ENCODE results near the gene DHFR. TPM values are rescaled to one million over a fixed set of nuclear protein-coding genes. Genes with fewer than 3 reads are reported as not detected.

Gene DHFR
- total RNA-seq, 4 donors from 2014 or later, result 4.7 to 11.6 (median 8.5) TPM

- H3K4me3 ChIP-seq, result no peak overlapping the region
- no peak overlapping the region for H3K27ac ChIP-seq (replicated peaks in 1 of 4)
- no peak for DNase-seq (ENCODE audit: extremely low spot score)
- H3K36me3 ChIP-seq, result no peaks in the 10 kb centered on the region
- TF ChIP-seq POLR2A (IDR thresholded peaks at IDR 0.05; ENCODE audit: low read depth), result no peak
- no peak for TF ChIP-seq EP300 (IDR thresholded peaks at IDR 0.05)
- no peak for TF ChIP-seq POLR2AphosphoS5 (IDR thresholded peaks at IDR 0.05)
- TF ChIP-seq, protein P1, sequence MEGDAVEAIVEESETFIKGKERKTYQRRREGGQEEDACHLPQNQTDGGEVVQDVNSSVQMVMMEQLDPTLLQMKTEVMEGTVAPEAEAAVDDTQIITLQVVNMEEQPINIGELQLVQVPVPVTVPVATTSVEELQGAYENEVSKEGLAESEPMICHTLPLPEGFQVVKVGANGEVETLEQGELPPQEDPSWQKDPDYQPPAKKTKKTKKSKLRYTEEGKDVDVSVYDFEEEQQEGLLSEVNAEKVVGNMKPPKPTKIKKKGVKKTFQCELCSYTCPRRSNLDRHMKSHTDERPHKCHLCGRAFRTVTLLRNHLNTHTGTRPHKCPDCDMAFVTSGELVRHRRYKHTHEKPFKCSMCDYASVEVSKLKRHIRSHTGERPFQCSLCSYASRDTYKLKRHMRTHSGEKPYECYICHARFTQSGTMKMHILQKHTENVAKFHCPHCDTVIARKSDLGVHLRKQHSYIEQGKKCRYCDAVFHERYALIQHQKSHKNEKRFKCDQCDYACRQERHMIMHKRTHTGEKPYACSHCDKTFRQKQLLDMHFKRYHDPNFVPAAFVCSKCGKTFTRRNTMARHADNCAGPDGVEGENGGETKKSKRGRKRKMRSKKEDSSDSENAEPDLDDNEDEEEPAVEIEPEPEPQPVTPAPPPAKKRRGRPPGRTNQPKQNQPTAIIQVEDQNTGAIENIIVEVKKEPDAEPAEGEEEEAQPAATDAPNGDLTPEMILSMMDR (IDR thresholded peaks at IDR 0.05), result no peak
- H3K4me1 ChIP-seq, result no peaks in the 10 kb centered on the region
- no peaks in the 10 kb centered on the region for H3K27me3 ChIP-seq
- H3K9me3 ChIP-seq, result no peaks in the 10 kb centered on the region
- intact Hi-C loops (cut with DNase I), result no loop called here
- 96% methylated on average over 2 of the region's 2 CpGs for WGBS
These were observed 32.0 kb downstream of the DHFR start for GRCh38 chr5:80622756-80623155.

- Histone ChIP-seq H3K27me3 (no peaks in the 10 kb centered on the region), H3K4me1 (no peaks in the 10 kb centered on the region), H3K4me3 (no peak overlapping the region), H3K9me3 (no peaks in the 10 kb centered on the region), H3K27ac (replicated peaks in 1 of 4) (no peak overlapping the region), H3K36me3 (no peaks in the 10 kb centered on the region)
- no peak for DNase-seq (ENCODE audit: extremely low spot score)
- no peak for TF ChIP-seq EP300 (IDR thresholded peaks at IDR 0.05)
- TF ChIP-seq POLR2AphosphoS5 (IDR thresholded peaks at IDR 0.05), result no peak
- TF ChIP-seq, protein P1 (IDR thresholded peaks at IDR 0.05), result no peak
- no peak for TF ChIP-seq POLR2A (IDR thresholded peaks at IDR 0.05; ENCODE audit: low read depth)
- intact Hi-C loops (cut with DNase I), result no loop called here
- 77% methylated on average over 4 of the region's 4 CpGs for WGBS
These were observed 34.6 kb downstream of the DHFR start for GRCh38 chr5:80620211-80620610.

GRCh38 chr5:80619086-80619485, 35.7 kb downstream of the DHFR start:
- H3K27ac ChIP-seq (replicated peaks in 1 of 4), result no peak overlapping the region
- no peak overlapping the region for H3K4me3 ChIP-seq
- 85% methylated on average over 1 of the region's 1 CpG for WGBS
- intact Hi-C loops (cut with DNase I), result no loop called here
- H3K4me1 ChIP-seq, result no peaks in the 10 kb centered on the region
- no peaks in the 10 kb centered on the region for H3K27me3 ChIP-seq
- H3K36me3 ChIP-seq, result no peaks in the 10 kb centered on the region
- no peaks in the 10 kb centered on the region for H3K9me3 ChIP-seq
- no peak for DNase-seq (ENCODE audit: extremely low spot score)
- TF ChIP-seq EP300 (IDR thresholded peaks at IDR 0.05) (no peak), POLR2AphosphoS5 (IDR thresholded peaks at IDR 0.05) (no peak), POLR2A (IDR thresholded peaks at IDR 0.05; ENCODE audit: low read depth) (no peak)
- TF ChIP-seq, protein P1 (IDR thresholded peaks at IDR 0.05), result no peak

GRCh38 chr5:80618438-80618837, 36.3 kb downstream of the DHFR start:
- H3K27ac ChIP-seq (replicated peaks in 1 of 4), result no peak overlapping the region
- TF ChIP-seq, protein P1 (IDR thresholded peaks at IDR 0.05), result no peak
- TF ChIP-seq POLR2A (IDR thresholded peaks at IDR 0.05; ENCODE audit: low read depth) (no peak), EP300 (IDR thresholded peaks at IDR 0.05) (no peak), POLR2AphosphoS5 (IDR thresholded peaks at IDR 0.05) (no peak)
- intact Hi-C loops (cut with DNase I), result no loop called here
- 99% methylated on average over 4 of the region's 4 CpGs for WGBS
- H3K9me3 ChIP-seq, result no peaks in the 10 kb centered on the region
- no peaks in the 10 kb centered on the region for H3K4me1 ChIP-seq
- no peak overlapping the region for H3K4me3 ChIP-seq
- no peak for DNase-seq (ENCODE audit: extremely low spot score)
- H3K36me3 ChIP-seq, result no peaks in the 10 kb centered on the region
- no peaks in the 10 kb centered on the region for H3K27me3 ChIP-seq

DNA sequence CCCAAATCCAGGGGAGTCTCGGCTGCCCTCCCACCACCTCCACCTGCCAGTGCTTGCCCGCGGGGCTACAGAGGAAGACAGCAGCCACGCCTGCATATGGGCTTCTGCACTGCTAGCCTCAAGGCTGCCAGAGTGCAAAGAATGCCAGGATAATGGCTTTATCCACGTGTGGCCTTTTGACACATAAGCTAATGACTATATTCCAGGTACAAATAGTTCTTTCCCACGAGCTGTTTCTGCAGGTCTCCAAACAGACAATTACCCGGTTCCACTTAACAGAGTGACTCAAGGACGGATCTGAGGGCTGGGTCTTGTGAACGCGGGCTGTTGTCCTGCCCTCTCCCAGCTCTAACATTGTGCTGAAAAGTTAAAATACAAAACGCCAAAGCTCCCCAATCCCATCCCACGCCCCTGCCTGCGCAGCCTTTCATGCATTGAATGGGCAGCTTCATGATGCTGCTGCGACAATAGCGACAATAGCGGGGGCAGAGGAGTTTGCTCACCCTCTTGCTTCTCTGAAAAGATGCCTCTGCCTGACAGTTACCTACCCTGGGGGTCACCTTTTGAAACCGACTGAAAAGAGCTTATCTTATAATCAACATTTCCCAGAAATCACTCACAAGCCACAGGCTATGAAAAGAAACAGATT, 39.4 kb downstream of the DHFR start:
- Histone ChIP-seq H3K4me3 (no peak overlapping the region), H3K27ac (replicated peaks in 1 of 4) (no peak overlapping the region), H3K36me3 (no peaks in the 10 kb centered on the region), H3K4me1 (no peaks in the 10 kb centered on the region), H3K9me3 (no peaks in the 10 kb centered on the region), H3K27me3 (no peaks in the 10 kb centered on the region)
- no peak for DNase-seq (ENCODE audit: extremely low spot score)
- TF ChIP-seq POLR2AphosphoS5 (IDR thresholded peaks at IDR 0.05) (no peak), EP300 (IDR thresholded peaks at IDR 0.05) (no peak), POLR2A (IDR thresholded peaks at IDR 0.05; ENCODE audit: low read depth) (no peak)
- TF ChIP-seq, protein P1 (IDR thresholded peaks at IDR 0.05), result no peak
- intact Hi-C loops (cut with DNase I), result no loop called here
- 87% methylated on average over 16 of the region's 17 CpGs for WGBS
